OCI-LY3 (cell line): ENCODE data around the gene PARD3.

Source experiments
- CTCF ChIP-seq: fragments of 200-600, 300-600 bp; sonication (generic); IDR thresholded peaks from 2 replicates; pipeline ENCODE4 v1.5.1; 2014; ENCODE audit warnings: antibody characterized with exemption, low read length, low read depth
- EZH2phosphoT487 ChIP-seq: fragments of 200-600 bp; shearing (Covaris generic); IDR thresholded peaks from 2 replicates; pipeline ENCODE4 v1.6.1; 2018; ENCODE audit warnings: antibody characterized with exemption, mixed run types, low read depth

GRCh38 chr10:34762603-34763299, 52.3 kb downstream of the PARD3 start:
- TF ChIP-seq CTCF (no peak), EZH2phosphoT487 (no peak)
